Measurements from ENCODE around the gene ZFAND5. TPM values are rescaled to one million over a fixed set of nuclear protein-coding genes. Genes with fewer than 3 reads are reported as not detected.
A peak's percentile ranks its signal among the peaks of the same experiment; 100 is the strongest.

Gene ZFAND5
- total RNA-seq, 2 donors from 2014 or later: 143 to 288 TPM

DNA sequence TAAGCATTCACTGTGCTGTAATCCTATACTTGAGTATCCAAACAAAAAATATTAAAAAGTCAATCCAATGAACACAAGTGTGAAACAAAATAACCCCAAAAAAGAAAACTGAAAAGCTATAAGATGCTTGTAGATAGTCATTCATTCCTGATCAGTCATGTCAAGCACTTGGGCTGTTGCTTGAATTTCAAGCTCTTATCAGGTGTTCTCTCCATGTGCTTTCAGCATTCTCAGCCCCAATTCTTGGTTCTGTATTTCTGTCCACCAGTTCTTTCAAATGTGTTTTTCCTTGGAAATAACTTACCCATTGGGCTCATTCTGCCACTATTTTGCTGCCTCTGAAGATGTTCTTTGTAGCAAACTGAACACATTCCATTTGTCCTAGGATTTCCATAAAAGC is 4.7 kb downstream of the ZFAND5 start:
- H3K4me3 ChIP-seq: no peak overlapping the region
- no peaks in the 10 kb centered on the region for H3K4me1 ChIP-seq (replicated peaks)

DNA sequence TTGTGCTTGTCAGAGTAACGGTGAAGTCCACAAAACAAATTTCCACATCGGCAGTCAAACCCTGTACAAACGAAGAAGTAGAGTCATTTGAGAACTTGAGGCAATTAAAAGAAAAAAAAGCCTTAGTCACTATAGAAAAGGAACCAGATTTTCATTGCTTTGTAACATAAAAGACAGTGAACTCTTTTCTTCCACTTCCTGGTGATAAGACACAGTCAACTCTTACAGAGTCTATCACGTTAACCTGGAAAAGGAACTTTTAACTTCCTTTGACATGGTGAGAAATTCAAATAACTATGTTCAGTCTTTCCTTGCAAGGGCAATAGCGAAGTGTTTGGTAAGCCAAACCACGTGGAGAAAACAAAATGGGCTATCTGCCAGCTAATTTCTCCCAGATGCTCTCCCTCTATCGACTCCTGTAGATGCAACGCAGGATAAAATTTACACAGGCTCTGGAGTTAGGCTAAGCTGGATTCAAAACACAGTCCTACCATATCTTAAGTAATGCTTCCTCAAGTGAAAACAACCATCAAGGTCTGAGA is 8.9 kb downstream of the ZFAND5 start:
- intact Hi-C loops (cut with DNase I): no loop called here
- H3K9me3 ChIP-seq: no peaks in the 10 kb centered on the region
- WGBS: 26% methylated on average over 8 of the region's 8 CpGs
- no peaks in the 10 kb centered on the region for H3K4me1 ChIP-seq (replicated peaks)
- DNase-seq (ENCODE audit: low spot score): no peak
- H3K36me3 ChIP-seq: peaks cover 0 to 4% of the 10 kb centered on the region in 2 donors
- no peak overlapping the region for H3K4me3 ChIP-seq
- no peak overlapping the region for H3K27ac ChIP-seq
- TF ChIP-seq, protein P1, sequence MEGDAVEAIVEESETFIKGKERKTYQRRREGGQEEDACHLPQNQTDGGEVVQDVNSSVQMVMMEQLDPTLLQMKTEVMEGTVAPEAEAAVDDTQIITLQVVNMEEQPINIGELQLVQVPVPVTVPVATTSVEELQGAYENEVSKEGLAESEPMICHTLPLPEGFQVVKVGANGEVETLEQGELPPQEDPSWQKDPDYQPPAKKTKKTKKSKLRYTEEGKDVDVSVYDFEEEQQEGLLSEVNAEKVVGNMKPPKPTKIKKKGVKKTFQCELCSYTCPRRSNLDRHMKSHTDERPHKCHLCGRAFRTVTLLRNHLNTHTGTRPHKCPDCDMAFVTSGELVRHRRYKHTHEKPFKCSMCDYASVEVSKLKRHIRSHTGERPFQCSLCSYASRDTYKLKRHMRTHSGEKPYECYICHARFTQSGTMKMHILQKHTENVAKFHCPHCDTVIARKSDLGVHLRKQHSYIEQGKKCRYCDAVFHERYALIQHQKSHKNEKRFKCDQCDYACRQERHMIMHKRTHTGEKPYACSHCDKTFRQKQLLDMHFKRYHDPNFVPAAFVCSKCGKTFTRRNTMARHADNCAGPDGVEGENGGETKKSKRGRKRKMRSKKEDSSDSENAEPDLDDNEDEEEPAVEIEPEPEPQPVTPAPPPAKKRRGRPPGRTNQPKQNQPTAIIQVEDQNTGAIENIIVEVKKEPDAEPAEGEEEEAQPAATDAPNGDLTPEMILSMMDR (IDR thresholded peaks at IDR 0.05): no peak
- TF ChIP-seq POLR2AphosphoS5 (IDR thresholded peaks at IDR 0.05) (no peak), POLR2A (IDR thresholded peaks at IDR 0.05) (no peak)
- H3K27me3 ChIP-seq (replicated peaks; ENCODE audit: insufficient read depth): no peaks in the 10 kb centered on the region

More for the DNA sequence above, 4.7 kb downstream of the ZFAND5 start:
- no peaks in the 10 kb centered on the region for H3K27me3 ChIP-seq (replicated peaks; ENCODE audit: insufficient read depth)
- no peaks in the 10 kb centered on the region for H3K9me3 ChIP-seq
- intact Hi-C loops (cut with DNase I): loop anchor here (2.0 kb wide), 1 partner anchor 232 kb away; no protein-coding TSS in a partner anchor
- no peak for TF ChIP-seq POLR2AphosphoS5 (IDR thresholded peaks at IDR 0.05)
- TF ChIP-seq POLR2A (IDR thresholded peaks at IDR 0.05): no peak
- TF ChIP-seq, protein P1 (IDR thresholded peaks at IDR 0.05): no peak
- no peak for DNase-seq (ENCODE audit: low spot score)
- peak overlapping the region; percentile 100 for H3K27ac ChIP-seq
- peaks cover 0 to under 1% of the 10 kb centered on the region in 2 donors for H3K36me3 ChIP-seq

DNA sequence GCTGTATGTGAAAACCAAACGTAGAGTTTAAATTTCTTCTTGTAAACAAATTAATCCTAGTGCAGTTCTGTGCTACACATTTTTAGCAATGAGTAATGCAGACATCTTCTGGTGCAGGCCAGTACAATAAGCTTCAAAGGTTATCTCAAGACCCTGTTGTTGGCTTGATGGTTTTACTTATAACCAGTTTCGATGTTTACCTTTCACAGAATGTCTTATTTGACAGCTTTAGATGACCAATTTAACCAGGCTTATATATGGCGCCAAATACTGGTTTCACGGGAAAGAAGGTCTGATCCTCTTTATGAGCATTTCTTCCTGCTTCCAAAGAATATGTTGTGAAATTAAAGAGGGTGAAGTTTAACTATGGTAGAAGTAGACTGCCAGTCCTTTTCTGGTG is 9.9 kb downstream of the ZFAND5 start:
- Histone ChIP-seq H3K4me3 (no peak overlapping the region), H3K4me1 (replicated peaks) (no peaks in the 10 kb centered on the region), H3K27ac (no peak overlapping the region), H3K9me3 (no peaks in the 10 kb centered on the region), H3K27me3 (replicated peaks; ENCODE audit: insufficient read depth) (no peaks in the 10 kb centered on the region), H3K36me3 (peaks cover 0 to 4% of the 10 kb centered on the region in 2 donors)
- DNase-seq (ENCODE audit: low spot score): no peak
- WGBS: 50% methylated on average over 4 of the region's 4 CpGs
- intact Hi-C loops (cut with DNase I): no loop called here
- TF ChIP-seq POLR2A (IDR thresholded peaks at IDR 0.05) (no peak), POLR2AphosphoS5 (IDR thresholded peaks at IDR 0.05) (peak; percentile 26)
- TF ChIP-seq, protein P1 (IDR thresholded peaks at IDR 0.05): no peak

DNA sequence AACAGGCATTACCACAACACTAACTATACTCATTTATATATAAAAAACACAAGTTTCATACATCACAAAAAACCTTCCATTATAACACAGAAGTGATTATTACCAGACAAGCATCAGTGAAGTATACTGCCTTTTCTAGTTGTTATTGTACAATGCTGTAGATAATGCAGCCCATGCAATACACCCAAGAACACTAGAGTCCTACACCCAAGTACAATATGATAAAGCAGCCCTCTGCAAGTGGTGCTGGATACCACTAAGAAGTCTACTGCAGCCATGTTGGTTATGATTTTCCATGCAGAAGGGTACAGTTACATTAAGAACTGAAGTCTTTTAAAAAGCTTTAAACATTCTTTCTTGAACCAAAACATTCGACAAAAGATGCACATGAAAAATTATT is 10.3 kb downstream of the ZFAND5 start:
- 78% methylated on average over 1 of the region's 1 CpG for WGBS
- Histone ChIP-seq H3K4me1 (replicated peaks) (no peaks in the 10 kb centered on the region), H3K36me3 (peaks cover 0 to 4% of the 10 kb centered on the region in 2 donors), H3K4me3 (no peak overlapping the region), H3K27ac (no peak overlapping the region), H3K27me3 (replicated peaks; ENCODE audit: insufficient read depth) (no peaks in the 10 kb centered on the region), H3K9me3 (no peaks in the 10 kb centered on the region)
- no peak for TF ChIP-seq POLR2A (IDR thresholded peaks at IDR 0.05)
- TF ChIP-seq, protein P1 (IDR thresholded peaks at IDR 0.05): no peak
- no peak for TF ChIP-seq POLR2AphosphoS5 (IDR thresholded peaks at IDR 0.05)
- no peak for DNase-seq (ENCODE audit: low spot score)
- intact Hi-C loops (cut with DNase I): no loop called here

DNA sequence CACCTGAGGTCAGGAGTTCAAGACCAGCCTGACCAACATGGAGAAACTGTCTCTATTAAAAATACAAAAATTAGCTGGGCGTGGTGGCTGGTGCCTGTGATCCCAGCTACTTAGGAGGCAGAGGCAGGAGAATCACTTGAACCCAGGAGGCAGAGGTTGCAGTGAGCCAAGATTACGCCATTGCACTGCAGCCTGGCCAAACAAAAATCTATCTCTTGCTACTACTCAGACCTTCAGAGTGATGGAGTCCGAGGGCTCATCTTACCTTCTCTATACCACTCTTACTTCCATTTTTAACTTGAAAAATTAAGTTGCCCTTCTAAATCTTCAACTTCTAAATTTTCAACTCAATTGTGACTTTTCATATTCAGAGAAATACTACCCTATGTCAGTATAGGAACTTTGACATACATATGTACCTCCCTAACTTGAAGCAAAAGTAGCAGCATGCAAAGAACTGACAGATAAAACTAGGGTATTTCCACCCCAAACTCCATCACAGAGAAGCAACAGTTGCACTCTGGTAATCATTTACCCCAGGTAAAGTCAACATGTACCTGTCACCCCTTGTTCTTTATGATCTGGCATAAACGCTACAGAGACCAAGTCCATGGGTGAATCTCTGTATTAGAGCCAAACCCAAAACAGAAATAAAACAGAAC is 11.4 kb downstream of the ZFAND5 start:
- DNase-seq (ENCODE audit: low spot score): no peak
- H3K4me3 ChIP-seq: no peak overlapping the region
- intact Hi-C loops (cut with DNase I): no loop called here
- H3K27ac ChIP-seq: no peak overlapping the region
- no peaks in the 10 kb centered on the region for H3K27me3 ChIP-seq (replicated peaks; ENCODE audit: insufficient read depth)
- peaks cover 0 to 4% of the 10 kb centered on the region in 2 donors for H3K36me3 ChIP-seq
- no peaks in the 10 kb centered on the region for H3K4me1 ChIP-seq (replicated peaks)
- 82% methylated on average over 4 of the region's 4 CpGs for WGBS
- H3K9me3 ChIP-seq: no peaks in the 10 kb centered on the region
- TF ChIP-seq POLR2AphosphoS5 (IDR thresholded peaks at IDR 0.05) (no peak), POLR2A (IDR thresholded peaks at IDR 0.05) (no peak)
- TF ChIP-seq, protein P1 (IDR thresholded peaks at IDR 0.05): no peak

Measured in prostate gland (tissue), 2 donors.